ENCODE measurements around the gene GPR4. TPM values are rescaled to one million over a fixed set of nuclear protein-coding genes. Genes with fewer than 3 reads are reported as not detected.

GPR4 gene
- total and polyA plus RNA-seq, 2 of the 8 experiments (the other 6 are each of a cell fraction or from before 2014, with no cell fraction given) = 0.19 to 0.39 TPM

DNA sequence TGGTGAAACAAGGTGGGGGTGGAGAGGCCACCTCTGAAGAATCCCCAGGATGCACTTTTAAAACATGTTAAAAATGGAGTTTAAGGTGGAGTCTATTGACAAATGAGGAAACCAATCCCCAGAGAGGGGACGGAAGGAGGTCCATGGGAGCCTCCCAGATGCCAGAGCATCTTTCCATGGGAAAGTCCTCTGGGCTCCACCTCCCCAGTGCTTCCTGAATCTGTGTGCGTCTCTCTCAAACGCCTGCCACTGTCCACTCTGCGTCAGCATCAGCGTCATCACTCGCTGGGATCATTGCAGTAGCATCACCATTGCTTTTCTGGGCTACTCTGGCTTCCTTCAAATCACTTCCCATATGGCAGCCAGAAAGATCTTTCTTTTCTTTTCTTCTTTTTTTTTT, 6.2 kb downstream of the GPR4 start:
- no peak overlapping the region for H2BK120ac ChIP-seq (replicated peaks; ENCODE audit: low read depth, low read length)
- H3K18ac ChIP-seq (ENCODE audit: extremely low read depth, low read length) = no peak overlapping the region
- H3K79me2 ChIP-seq (ENCODE audit: control insufficient read depth in 1 of 2, insufficient read depth in 2 of 2, low read length in 2 of 2) = no peaks in the 10 kb centered on the region
- no peaks in the 10 kb centered on the region for H3K36me3 ChIP-seq (ENCODE audit: control insufficient read depth in 2 of 4, insufficient read depth in 4 of 4, low read length in 3 of 4)
- no peak overlapping the region for H3K56ac ChIP-seq (replicated peaks; ENCODE audit: insufficient read length, low read depth, low read length)
- no peak overlapping the region for H3K9ac ChIP-seq (replicated peaks in 1 of 4; ENCODE audit: extremely low read depth in 1 of 4, low read depth in 3 of 4, low read length in 3 of 4)
- no peak overlapping the region for H3K23ac ChIP-seq (ENCODE audit: insufficient read length)
- no peak overlapping the region for H2BK5ac ChIP-seq (ENCODE audit: low read depth, low read length)
- CTCF ChIA-PET (ENCODE audit: partially characterized antibody) = interaction anchor here (0.9 to 3.7 kb wide), 4 partner anchors 46 to 168 kb away, joined by 3 to 37 read pairs (median 4); no protein-coding TSS in a partner anchor
- no peak overlapping the region for H3K4ac ChIP-seq (replicated peaks; ENCODE audit: insufficient read length, low read depth, low read length)
- no peak overlapping the region for H2AK5ac ChIP-seq (ENCODE audit: low read depth, low read length)
- no peak overlapping the region for H2BK12ac ChIP-seq (ENCODE audit: low read depth, low read length)
- H3K79me1 ChIP-seq (ENCODE audit: low read depth, low read length) = no peaks in the 10 kb centered on the region
- WGBS, 2 experiments (ENCODE audit: extremely low coverage in 1 of 2, insufficient coverage in 1 of 2, insufficient read length in 1 of 2, insufficient replicate concordance in 2 of 2, low coverage in 1 of 2, low lambda C conversion rate in 2 of 2, missing lambda C conversion rate in 1 of 2) = 86% methylated on average over 6 of the region's 6 CpGs; no CpG with 5 or more reads in 1 of the 2 experiments
- DNase-seq (ENCODE audit: low read depth in 1 of 2, low spot score in 2 of 2) (no peak), FAIRE-seq (no peak)
- H4K20me1 ChIP-seq (replicated peaks in 1 of 2; ENCODE audit: control insufficient read depth in 1 of 2, insufficient read depth in 2 of 2, low read length in 2 of 2) = no peaks in the 10 kb centered on the region
- H3K14ac ChIP-seq (ENCODE audit: insufficient read length) = no peak overlapping the region
- H2BK15ac ChIP-seq (ENCODE audit: low read length) = no peak overlapping the region
- no peak for TF ChIP-seq CTBP2 (IDR thresholded peaks at IDR 0.05; ENCODE audit: borderline replicate concordance, insufficient read depth, insufficient read length, low read length)
- TF ChIP-seq BCL11A (IDR thresholded peaks at IDR 0.05; ENCODE audit: low read depth in 2 of 2, low read length in 2 of 2) = no peak
- TF ChIP-seq CBX8 (IDR thresholded peaks at IDR 0.05; ENCODE audit: borderline replicate concordance, low read depth, low read length) = no peak
- no peak for TF ChIP-seq JUN (IDR thresholded peaks at IDR 0.05; ENCODE audit: low read depth, low read length)
- TF ChIP-seq CHD1 (IDR thresholded peaks at IDR 0.05; ENCODE audit: low read depth, low read length) = no peak
- TF ChIP-seq BACH1 (IDR thresholded peaks at IDR 0.05; ENCODE audit: low read length) = no peak
- no peak for TF ChIP-seq EZH2 (IDR thresholded peaks at IDR 0.05; ENCODE audit: low read depth, low read length, severe bottlenecking)
- no peak for TF ChIP-seq RAD21 (IDR thresholded peaks at IDR 0.05 in 1 of 2, conservative IDR thresholded peaks at IDR 0.05 in 1 of 2; ENCODE audit: low read depth in 2 of 2, low read length in 2 of 2)
- no peak for TF ChIP-seq HDAC6 (IDR thresholded peaks at IDR 0.05; ENCODE audit: low read depth, low read length)
- no peak for TF ChIP-seq KDM1A (IDR thresholded peaks at IDR 0.05; ENCODE audit: borderline replicate concordance, low read length)
- H3K4me3 ChIP-seq (ENCODE audit: extremely low read depth in 1 of 4, insufficient read depth in 2 of 4, low read depth in 3 of 4, low read length in 4 of 4) = no peak overlapping the region
- H3K4me2 ChIP-seq (ENCODE audit: insufficient read depth in 1 of 2, low read depth in 2 of 2, low read length in 2 of 2) = no peak overlapping the region
- H2BK20ac ChIP-seq (ENCODE audit: low read length) = no peak overlapping the region
- POLR2A ChIA-PET (ENCODE audit: partially characterized antibody) = interaction anchor here (1.2 kb wide), 1 partner anchor 21 kb away, joined by 3 read pairs; no protein-coding TSS in a partner anchor
- H4K5ac ChIP-seq (ENCODE audit: insufficient read length, low read depth, low read length) = no peak overlapping the region
- peaks cover 6% of the 10 kb centered on the region; the same call in 1 of the 2 replicates for H3K23me2 ChIP-seq (ENCODE audit: low read depth, low read length)
- H3K27ac ChIP-seq (ENCODE audit: low read depth, low read length) = no peak overlapping the region
- H2AFZ ChIP-seq (ENCODE audit: low read length) = no peak overlapping the region
- no peak overlapping the region for H4K8ac ChIP-seq (ENCODE audit: extremely low read depth, insufficient read depth, low read length)
- H4K91ac ChIP-seq (replicated peaks; ENCODE audit: insufficient read length, low read length) = no peak overlapping the region
- H3K9me3 ChIP-seq (ENCODE audit: insufficient read depth in 2 of 2, low read depth in 1 of 2, low read length in 1 of 2) = peaks cover 0 to 4% of the 10 kb centered on the region in 2 experiments; a peak in 1 of 4 replicates
- H3K27me3 ChIP-seq (replicated peaks in 1 of 4; ENCODE audit: control insufficient read depth in 3 of 4, extremely low read depth in 1 of 4, insufficient read depth in 3 of 4, low read length in 3 of 4) = peaks cover 24 to 47% (median 41%) of the 10 kb centered on the region in 4 experiments
- peaks cover 8 to 17% (median 11%) of the 10 kb centered on the region in 4 experiments; a peak in 5 of 7 replicates for H3K4me1 ChIP-seq (replicated peaks in 1 of 4; ENCODE audit: control insufficient read depth in 3 of 4, insufficient read depth in 4 of 4, low read length in 3 of 4)
